ENCODE measurements around the gene SETBP1. TPM values are rescaled to one million over a fixed set of nuclear protein-coding genes. Genes with fewer than 3 reads are reported as not detected.

SETBP1 gene
- total RNA-seq, 4 donors from 2014 or later = 7.8 to 16.6 (median 11.7) TPM

DNA sequence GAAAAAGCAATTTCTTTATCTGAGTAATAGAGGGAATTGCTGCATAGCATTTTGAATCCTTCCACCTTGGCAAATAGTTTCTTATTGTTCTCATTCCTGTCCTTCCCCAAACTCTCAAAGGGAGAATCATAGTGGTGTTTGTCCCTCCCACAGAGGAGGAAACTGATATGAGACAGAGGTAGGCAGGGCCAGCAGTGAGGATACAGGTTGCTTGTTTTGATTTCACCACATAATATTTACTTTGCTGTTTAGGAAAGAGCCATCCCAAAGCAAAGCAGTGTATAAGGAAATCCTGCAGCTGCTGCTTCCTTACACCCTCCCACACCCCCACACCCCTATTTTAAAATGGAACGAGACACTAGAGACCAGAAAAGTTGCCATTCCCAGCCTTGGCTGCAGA is 195.3 kb downstream of the SETBP1 start:
- TF ChIP-seq POLR2A (IDR thresholded peaks at IDR 0.05) (no peak), CTCF (IDR thresholded peaks at IDR 0.05) (no peak)
- 86 to 92% methylated on average over 1 of the region's 1 CpG for WGBS, 2 donors
- no peak overlapping the region for H3K4me3 ChIP-seq (ENCODE audit: low read depth, poor library complexity, severe bottlenecking)
- DNase-seq (ENCODE audit: low spot score in 2 of 2) = no peak
- intact Hi-C loops (cut with DNase I; ENCODE audit: low total_unique reads) = no loop called here

GRCh38 chr18:44876755-44877154 is 196.1 kb downstream of the SETBP1 start:
- DNase-seq (ENCODE audit: low spot score in 2 of 2) = no peak
- intact Hi-C loops (cut with DNase I; ENCODE audit: low total_unique reads) = no loop called here
- 94 to 99% methylated on average over 3 of the region's 3 CpGs for WGBS, 2 donors
- H3K4me3 ChIP-seq (ENCODE audit: low read depth, poor library complexity, severe bottlenecking) = no peak overlapping the region
- TF ChIP-seq CTCF (IDR thresholded peaks at IDR 0.05) = no peak

DNA sequence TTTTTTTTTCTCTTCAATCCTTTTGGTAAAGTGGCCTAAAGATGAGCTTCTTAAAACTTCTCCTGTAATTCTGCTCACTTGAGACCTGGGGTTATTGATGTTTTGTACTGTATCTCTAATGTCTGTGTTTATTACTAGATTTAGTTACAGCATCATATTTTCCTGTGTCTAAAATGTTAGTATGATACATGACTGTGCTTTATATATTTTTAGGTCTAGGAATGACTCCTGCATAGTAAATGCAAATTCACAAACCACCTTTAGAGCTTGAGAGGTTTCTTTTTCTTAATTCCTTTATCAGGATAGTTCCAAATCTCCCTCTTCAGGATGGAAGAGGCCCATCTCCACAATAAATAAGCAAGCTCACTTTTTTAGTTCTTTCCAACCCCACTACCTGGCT is 197.6 kb downstream of the SETBP1 start:
- no peak overlapping the region for H3K4me3 ChIP-seq (ENCODE audit: low read depth, poor library complexity, severe bottlenecking)
- intact Hi-C loops (cut with DNase I; ENCODE audit: low total_unique reads) = no loop called here
- no peak for TF ChIP-seq CTCF (IDR thresholded peaks at IDR 0.05)
- TF ChIP-seq POLR2A (IDR thresholded peaks at IDR 0.05) = no peak
- no peak for DNase-seq (ENCODE audit: low spot score in 2 of 2)

DNA sequence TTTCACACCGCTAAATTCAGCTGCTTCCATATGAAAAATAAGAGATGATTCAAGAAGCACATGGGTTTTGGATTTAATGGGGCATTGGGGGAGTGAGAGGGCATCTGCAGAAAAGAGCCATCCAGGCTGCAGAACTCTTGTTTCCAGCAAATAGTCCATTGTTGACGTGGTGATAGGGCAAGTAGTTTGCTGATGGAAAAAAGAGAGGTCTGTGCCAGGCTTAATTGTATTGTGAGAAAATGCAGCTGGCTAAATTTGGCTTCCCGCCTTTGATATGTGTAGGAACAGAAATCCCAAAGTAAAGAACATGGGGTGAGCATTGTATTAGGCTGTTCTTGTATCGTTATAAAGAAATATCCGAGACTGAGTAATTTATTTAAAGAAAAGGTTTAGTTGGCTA is 199.5 kb downstream of the SETBP1 start:
- WGBS, 2 donors = 90 to 91% methylated on average over 5 of the region's 5 CpGs
- no peak overlapping the region for H3K4me3 ChIP-seq (ENCODE audit: low read depth, poor library complexity, severe bottlenecking)
- intact Hi-C loops (cut with DNase I; ENCODE audit: low total_unique reads) = no loop called here
- no peak for DNase-seq (ENCODE audit: low spot score in 2 of 2)
- TF ChIP-seq CTCF (IDR thresholded peaks at IDR 0.05) (no peak), POLR2A (IDR thresholded peaks at IDR 0.05) (no peak)

DNA sequence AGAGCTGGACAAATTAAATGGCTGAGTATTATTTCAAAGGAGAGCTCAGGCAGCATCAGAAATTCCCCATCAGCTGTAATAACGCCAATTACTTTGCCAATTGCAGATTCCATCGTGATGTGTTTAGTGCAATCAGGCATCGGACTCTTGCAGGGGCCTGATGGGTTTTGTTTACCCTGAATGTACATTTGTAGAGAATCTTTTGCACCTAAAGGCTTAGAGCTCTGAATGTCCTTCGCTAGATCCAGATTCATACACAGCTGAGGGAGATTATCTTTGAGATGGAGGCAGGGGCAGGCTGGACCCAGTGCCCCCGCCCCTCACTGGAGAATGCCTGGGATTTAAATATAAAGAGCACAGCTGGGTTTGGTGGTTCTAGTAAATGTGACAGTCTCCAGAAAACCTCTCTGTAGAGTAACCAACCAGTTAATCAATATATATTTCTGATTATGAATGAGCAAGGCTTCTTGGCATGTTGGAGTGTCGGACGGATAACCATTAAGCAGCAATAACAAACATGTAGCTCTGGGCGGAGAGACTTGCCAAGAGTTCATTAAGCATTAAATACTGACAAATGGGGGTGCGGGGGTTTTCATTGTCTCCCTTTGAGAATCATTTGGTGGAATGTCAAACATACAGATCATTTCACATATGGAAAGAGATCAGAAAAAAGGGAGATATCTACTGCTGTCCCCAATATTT is 200.9 kb downstream of the SETBP1 start:
- intact Hi-C loops (cut with DNase I; ENCODE audit: low total_unique reads) = no loop called here
- no peak for DNase-seq (ENCODE audit: low spot score in 2 of 2)
- 73 to 75% methylated on average over 9 of the region's 9 CpGs for WGBS, 2 donors
- no peak overlapping the region for H3K4me3 ChIP-seq (ENCODE audit: low read depth, poor library complexity, severe bottlenecking)
- TF ChIP-seq POLR2A (IDR thresholded peaks at IDR 0.05) (no peak), CTCF (IDR thresholded peaks at IDR 0.05) (no peak)

All from lower leg skin (tissue), 4 donors.